Stimulated activated CD8-positive, alpha-beta memory T cell treated with anti-CD3 and anti-CD28 coated beads, Interleukin-7, amount 100 ng/mL, for 4 hours (primary cell): Measurements from ENCODE around the gene TNPO2.
"Not testable (repeated sequence)": the region's sequence is repeated elsewhere in the genome, so short reads cannot be mapped to it uniquely, and the experiment has no call there.

Experiments used
- DNase-seq, 2 donors: peaks; one replicate each; pipeline ENCODE4 v3.0.0-alpha.2; 2020; ENCODE audit warnings: low read depth in 2 of 2

TNPO2 gene

GRCh38 chr19:12737835-12738351 lies 14.2 kb upstream of the TNPO2 start:
- no peak for DNase-seq

DNA sequence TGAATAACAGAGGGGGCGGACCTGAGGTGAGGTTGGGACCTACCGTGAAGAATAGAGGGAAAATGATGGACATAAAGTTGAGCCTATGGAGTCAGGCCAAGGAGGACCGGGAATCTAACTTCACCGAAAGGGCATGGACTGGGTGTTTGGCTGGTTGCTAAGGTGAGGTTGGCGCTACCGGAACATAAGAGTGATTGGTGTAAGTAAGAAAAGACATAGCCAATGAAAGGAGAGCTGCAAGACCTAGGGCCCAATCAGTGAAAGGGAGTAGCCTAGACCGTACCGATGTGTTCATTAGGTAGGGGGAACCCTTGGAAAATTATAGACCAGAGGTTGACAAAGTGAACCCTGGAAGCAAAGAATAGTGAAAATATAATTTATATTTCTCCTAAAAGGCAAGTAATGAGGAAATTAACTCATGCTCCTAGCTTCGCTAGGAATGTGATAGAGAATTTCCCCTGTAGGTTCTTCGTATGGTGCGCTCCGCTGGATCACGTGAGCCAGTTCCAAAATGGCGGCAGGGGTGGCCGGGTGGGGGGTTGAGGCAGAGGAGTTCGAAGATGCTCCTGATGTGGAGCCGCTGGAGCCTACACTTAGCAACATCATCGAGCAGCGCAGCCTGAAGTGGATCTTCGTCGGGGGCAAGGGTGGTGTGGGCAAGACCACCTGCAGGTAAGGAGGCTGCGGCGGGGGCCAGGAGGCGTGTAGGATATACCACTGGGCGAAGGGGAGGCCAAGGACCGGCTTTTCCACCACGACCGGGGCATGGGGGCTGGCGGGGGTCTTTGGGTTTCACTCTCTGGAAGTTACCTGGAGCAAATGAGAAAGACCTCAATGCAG lies 13.5 kb upstream of the TNPO2 start, which contains the start of gene GET3:
Gene GET3 (plus strand): TSS at position 503 of the 840 bp plus-strand sequence. CDS start 9 bp downstream, at position 512.
- DNase-seq, result peak; percentile 65 to 68

DNA sequence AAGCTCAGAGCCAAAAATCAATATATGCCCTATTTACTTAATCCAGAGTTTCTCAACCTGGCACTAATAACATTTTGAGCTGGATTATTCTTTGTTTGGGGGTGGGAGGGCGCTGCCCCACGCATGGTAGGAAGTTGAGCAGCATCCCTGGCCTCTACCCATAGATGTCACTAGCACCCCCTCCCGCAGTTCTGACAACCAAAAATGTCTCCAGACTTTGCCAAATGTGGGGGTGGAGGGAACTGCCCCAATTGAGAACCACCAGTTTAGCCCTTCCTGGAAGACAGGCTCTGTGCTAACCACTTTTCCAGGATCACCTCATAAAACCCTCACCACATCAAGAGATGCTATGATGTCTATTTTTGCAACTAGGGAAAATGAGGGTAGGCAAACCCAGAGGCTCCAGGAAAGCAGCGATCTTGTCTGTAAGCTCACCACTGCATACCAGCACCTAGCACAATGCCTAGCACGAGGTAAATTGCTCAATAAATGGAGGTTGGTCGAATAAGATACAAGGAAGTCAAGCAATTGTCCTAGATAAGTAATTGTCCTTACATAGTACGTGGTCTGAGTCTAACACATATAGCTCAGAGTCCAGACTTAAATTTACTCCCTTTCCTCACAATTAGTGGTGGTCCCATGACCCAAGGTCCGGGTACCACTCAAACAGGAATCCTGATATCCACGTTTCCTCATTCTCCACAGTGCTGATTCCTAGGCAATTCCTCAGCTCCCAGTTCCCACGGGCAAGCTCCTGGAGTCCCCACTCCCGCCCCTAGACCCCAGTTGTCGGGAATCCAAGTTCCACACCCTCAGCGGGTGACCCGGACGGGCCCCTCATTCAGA lies 9.9 kb upstream of the TNPO2 start:
- peak; percentile 23 to 29 for DNase-seq

GRCh38 chr19:12731337-12731736 lies 7.6 kb upstream of the TNPO2 start:
- DNase-seq, result no peak

- no peak for DNase-seq
Observed at GRCh38 chr19:12730064-12730463, 6.3 kb upstream of the TNPO2 start.

- no peak for DNase-seq
Observed at GRCh38 chr19:12727745-12728433, 4.2 kb upstream of the TNPO2 start.

DNA sequence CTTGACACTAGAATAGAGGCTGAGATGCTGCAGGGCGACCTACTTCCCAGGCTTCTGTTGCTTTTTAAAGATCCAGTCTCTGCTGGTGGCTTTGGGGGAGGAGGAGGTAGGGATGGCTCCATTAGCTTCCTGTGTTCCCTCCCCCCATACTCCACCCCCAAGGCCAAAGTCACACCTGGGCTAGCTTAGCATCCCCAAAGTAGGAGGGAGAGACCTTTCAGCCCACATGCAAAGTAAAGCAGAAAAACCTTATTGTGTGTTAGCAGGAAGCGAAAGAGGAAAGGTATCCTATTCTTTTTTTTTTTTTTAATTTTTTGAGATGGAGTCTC lies 3.2 kb upstream of the TNPO2 start:
- DNase-seq, result no peak

DNA sequence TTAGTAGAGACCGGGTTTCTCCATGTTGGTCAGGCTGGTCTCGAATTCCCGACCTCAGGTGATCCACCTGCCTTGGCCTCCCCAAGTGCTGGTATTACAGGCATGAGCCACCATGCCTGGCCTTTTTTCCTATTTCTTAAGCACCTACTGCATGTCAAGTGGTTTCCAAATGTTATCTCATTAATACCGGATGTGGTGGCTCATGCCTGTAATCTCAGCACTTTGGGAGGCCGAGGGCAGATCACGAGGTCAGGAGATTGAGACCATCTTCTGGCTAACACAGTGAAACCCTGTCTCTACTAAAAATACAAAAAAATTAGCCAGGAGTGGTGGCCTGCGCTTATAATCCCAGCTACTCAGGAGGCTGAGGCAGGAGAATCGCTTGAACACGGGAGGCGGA lies 1.9 kb upstream of the TNPO2 start:
- DNase-seq, result not testable (repeated sequence)

DNA sequence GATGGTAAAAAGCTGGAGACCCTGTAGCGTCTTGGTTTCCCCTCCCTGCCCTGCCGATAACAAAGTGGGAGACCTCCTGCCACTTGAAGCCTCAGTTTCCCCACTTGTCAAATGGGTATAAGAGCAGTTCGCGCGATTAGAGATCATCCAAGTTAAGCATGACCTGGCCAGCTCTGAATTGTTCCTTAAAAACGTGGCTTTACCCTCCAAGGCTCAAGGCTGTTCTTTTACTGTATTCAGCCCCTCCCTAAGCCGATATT lies 421 bp downstream of the TNPO2 start:
- no peak for DNase-seq

- peak; percentile 91 to 94 for DNase-seq
Observed at GRCh38 chr19:12722566-12723380, 959 bp downstream of the TNPO2 start.

- peak in 1 of 2 donors; percentile 32 for DNase-seq
Observed at GRCh38 chr19:12721656-12722565, 1.8 kb downstream of the TNPO2 start.

GRCh38 chr19:12720851-12721655 lies 2.7 kb downstream of the TNPO2 start:
- DNase-seq, result no peak

DNA sequence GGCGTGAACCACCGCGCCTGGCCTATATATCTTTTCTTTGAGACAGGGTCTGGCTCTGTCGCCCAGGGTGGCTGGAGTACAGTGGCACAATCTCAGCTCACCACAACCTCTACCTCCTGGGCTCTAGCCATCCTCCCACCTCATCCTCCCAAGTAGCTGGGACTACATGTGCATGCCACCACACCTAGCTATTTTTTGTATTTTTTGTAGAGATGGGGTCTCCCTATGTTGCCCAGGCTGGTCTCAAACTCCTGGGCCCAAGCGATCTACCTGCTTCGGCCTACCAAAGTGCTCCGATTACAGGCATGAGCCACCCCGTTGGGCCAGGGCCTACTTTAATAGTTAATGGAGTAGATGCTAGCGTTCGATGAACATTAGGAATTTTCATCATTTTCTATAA lies 3.4 kb downstream of the TNPO2 start:
- no peak for DNase-seq

DNA sequence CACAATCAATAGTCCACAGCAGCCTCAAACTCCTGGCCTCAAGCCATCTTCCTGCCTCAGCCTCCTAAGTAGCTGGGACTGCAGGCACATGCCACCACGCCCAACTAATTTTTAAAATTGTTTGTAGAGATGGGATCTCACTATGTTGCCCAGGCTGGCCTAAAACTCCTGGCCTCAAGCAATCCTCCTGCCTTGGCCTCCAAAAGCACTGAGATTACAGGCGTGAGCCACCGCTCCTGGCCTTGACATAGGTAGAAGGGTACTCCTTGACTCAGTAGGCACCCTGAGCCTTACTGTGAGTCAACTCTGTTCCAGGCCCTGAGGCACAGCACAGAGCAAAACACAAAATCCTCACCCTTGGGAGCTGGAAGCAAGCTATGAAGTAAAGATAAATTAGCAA lies 7.8 kb downstream of the TNPO2 start:
- DNase-seq, result no peak

GRCh38 chr19:12715102-12715501 lies 8.6 kb downstream of the TNPO2 start:
- no peak for DNase-seq

- DNase-seq, result not testable (repeated sequence)
Observed at GRCh38 chr19:12713304-12713703, 10.4 kb downstream of the TNPO2 start.

- not testable (repeated sequence) for DNase-seq
Observed at GRCh38 chr19:12712077-12712476, 11.7 kb downstream of the TNPO2 start.

- DNase-seq, result no peak
Observed at GRCh38 chr19:12711187-12711586, 12.5 kb downstream of the TNPO2 start.

DNA sequence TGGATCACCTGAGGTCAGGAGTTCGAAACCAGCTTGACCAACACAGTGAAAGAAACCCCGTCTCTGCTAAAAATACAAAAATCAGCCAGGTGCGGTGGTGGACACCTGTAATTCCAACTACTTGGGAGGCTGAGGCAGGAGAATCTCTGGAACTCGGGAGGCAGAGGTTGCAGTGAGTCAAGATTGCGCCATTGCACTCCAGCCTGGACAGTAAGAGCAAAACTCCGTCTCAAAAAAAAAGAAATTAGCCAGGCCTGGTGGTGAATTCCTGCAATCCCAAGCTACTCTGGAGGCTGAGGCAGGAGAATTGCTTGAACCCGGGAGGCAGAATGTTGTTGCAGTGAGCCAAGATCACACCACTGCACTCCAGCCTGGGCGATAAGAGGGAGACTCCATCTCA lies 15.1 kb downstream of the TNPO2 start:
- DNase-seq, result no peak

- no peak for DNase-seq
Observed at GRCh38 chr19:12706332-12706718, 17.4 kb downstream of the TNPO2 start.
